PC-9 (cell line): Measurements from ENCODE around the gene YRDC. TPM values are rescaled to one million over a fixed set of nuclear protein-coding genes. Genes with fewer than 3 reads are reported as not detected.

Experiments used
- BruUV-seq: library from RNA; stranded (reverse); fragments of 400-500 nt; replicated peaks from 2 replicates; lab custom pipeline; 2021; lab: Mats Ljungman, UMichigan
- CTCF ChIA-PET: fragments of 300-600 bp; sonication (Branson Sonifier 250); formaldehyde crosslinking; loops from one replicate; lab custom pipeline; 2022; ENCODE audit warnings: antibody characterized with exemption; lab: Charles Lee
- POLR2A ChIA-PET: fragments of 300-600 bp; sonication (Branson Sonifier 250); formaldehyde crosslinking; loops from one replicate; lab custom pipeline; 2022; ENCODE audit warnings: antibody characterized with exemption; ENCODE audit not compliant: unreplicated experiment; lab: Charles Lee
- DNase-seq, 2 experiments: peaks; one replicate each; pipeline versions ENCODE4 v3.0.0 to v3.0.0-alpha.2; 2015 to 2022; ENCODE audit warnings: mixed read lengths in 1 of 2
- H2AFZ ChIP-seq: fragments of 200-600 bp; sonication (generic); 2 replicates; pipeline ENCODE4 v1.8.1; 2017; ENCODE audit warnings: antibody characterized with exemption
- H3F3A ChIP-seq: fragments of 200-600 bp; sonication (generic); 2 replicates; pipeline ENCODE4 v1.8.1; 2017; ENCODE audit warnings: antibody characterized with exemption, mild to moderate bottlenecking, low read depth; ENCODE audit not compliant: insufficient read depth
- H3K27ac ChIP-seq: fragments of 200-600 bp; sonication (generic); 2 replicates; pipeline ENCODE4 v1.6.1; 2016; ENCODE audit warnings: mixed run types
- H3K27me3 ChIP-seq: fragments of 200-600 bp; sonication (generic); 2 replicates; pipeline ENCODE4 v1.6.1; 2016; ENCODE audit warnings: low read depth, mixed run types; ENCODE audit not compliant: insufficient read depth
- H3K36me3 ChIP-seq: fragments of 200-600 bp; sonication (generic); 2 replicates; pipeline ENCODE4 v1.6.1; 2016; ENCODE audit warnings: low read depth, mixed run types
- H3K4me1 ChIP-seq: fragments of 200-600 bp; sonication (generic); replicated peaks from 2 replicates; pipeline ENCODE4 v1.6.1; 2016; ENCODE audit warnings: mixed run types; ENCODE audit not compliant: insufficient read depth
- H3K4me2 ChIP-seq: fragments of 200-600 bp; sonication (generic); 2 replicates; pipeline ENCODE4 v1.6.1; 2017; ENCODE audit warnings: mixed run types
- H3K4me3 ChIP-seq: fragments of 200-600 bp; sonication (generic); 2 replicates; pipeline ENCODE4 v1.6.1; 2016; ENCODE audit warnings: mixed run types
- H3K79me2 ChIP-seq: fragments of 200-600 bp; sonication (generic); 2 replicates; pipeline ENCODE4 v1.6.1; 2017; ENCODE audit warnings: low read depth, mixed run types
- H3K9me2 ChIP-seq: fragments of 200-600 bp; sonication (generic); 2 replicates; pipeline ENCODE4 v1.8.1; 2017; ENCODE audit warnings: mild to moderate bottlenecking; ENCODE audit not compliant: insufficient read depth
- H3K9me3 ChIP-seq: fragments of 200-600 bp; sonication (generic); 2 replicates; pipeline ENCODE4 v1.8.1; 2016; ENCODE audit warnings: low read depth; ENCODE audit not compliant: insufficient read depth
- H4K20me1 ChIP-seq: fragments of 200-600 bp; sonication (generic); 2 replicates; pipeline ENCODE4 v1.8.1; 2017; ENCODE audit not compliant: insufficient read depth
- EZH2 ChIP-seq: fragments of 200-600 bp; sonication (generic); IDR thresholded peaks from 2 replicates; pipeline ENCODE4 v1.8.0; 2017; ENCODE audit warnings: antibody characterized with exemption, low read depth
- intact Hi-C: fragments of 100-400 bp; cut with micrococcal nuclease; formaldehyde crosslinking; loops from one replicate; pipeline ENCODE4 v1.10.0; 2022; ENCODE audit not compliant: unreplicated experiment
- total RNA-seq: library from RNA; stranded (reverse); gene quantifications from 2 replicates; pipeline ENCODE4 v1.2.3, GENCODE V29; 2021
- TF ChIP-seq, protein P1 (sequence below): fragments of 200-600 bp; sonication (generic); conservative IDR thresholded peaks from 2 replicates; pipeline ENCODE4 v1.6.1; 2017; ENCODE audit warnings: mixed run types, antibody characterized with exemption, mild to moderate bottlenecking, moderate library complexity

YRDC gene
- total RNA-seq, 1 experiment from 2014 or later, result 13.2 TPM

DNA sequence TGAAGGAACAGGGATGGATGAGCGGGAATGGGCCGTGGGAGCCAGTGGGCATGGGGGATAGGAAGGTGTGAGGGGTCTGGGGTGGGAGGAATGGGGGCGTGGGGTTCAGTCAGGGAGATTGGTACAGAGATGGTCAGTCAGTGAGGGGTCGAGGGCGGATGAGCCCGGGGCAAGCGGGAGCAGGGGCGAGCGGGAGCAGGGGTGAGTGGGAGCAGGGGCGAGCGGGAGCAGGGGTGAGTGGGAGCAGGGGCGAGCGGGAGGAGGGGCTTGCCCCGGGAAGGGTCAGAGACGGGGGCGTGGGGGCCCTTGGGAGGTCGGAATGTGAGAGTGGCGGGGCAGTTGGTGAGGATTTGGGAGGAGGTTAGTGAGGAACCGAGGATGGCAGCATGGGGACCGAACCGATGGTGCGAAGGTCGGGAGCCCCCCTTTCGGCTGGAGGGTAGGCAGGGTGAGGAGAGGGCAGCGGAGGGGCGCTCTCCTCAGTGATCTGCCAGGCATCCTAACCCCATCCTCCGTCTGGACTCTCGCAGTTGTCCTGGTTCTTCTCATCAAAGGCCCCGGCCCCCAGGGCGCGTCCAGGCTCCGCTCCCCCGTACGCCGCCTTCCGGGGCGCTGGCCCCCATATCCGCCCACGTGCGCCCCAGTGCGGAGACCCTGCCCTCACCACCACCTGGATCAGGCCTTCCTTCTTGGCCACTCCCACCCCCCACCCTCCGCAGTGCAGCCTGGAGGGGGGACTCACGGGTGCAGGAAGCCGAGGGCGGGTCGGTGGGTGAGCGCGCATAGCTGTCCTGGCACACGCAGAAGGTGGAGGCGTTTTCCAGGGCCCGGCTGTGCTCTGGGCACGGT, 54.3 kb downstream of the YRDC start:
- Histone ChIP-seq H3K36me3 (no peaks in the 10 kb centered on the region), H3K4me2 (peak overlapping the region; percentile 81), H3K79me2 (no peaks in the 10 kb centered on the region), H3K9me2 (no peaks in the 10 kb centered on the region), H3K9me3 (no peaks in the 10 kb centered on the region), H2AFZ (no peak overlapping the region), H3K4me3 (peak overlapping the region; percentile 55; the same call in 1 of the 2 replicates), H3F3A (peaks cover 6% of the 10 kb centered on the region; the same call in 1 of the 2 replicates), H4K20me1 (no peaks in the 10 kb centered on the region), H3K27ac (no peak overlapping the region), H3K4me1 (no peaks in the 10 kb centered on the region), H3K27me3 (peaks cover 14% of the 10 kb centered on the region)
- BruUV-seq, result no TSS peak
- TF ChIP-seq, protein P1, sequence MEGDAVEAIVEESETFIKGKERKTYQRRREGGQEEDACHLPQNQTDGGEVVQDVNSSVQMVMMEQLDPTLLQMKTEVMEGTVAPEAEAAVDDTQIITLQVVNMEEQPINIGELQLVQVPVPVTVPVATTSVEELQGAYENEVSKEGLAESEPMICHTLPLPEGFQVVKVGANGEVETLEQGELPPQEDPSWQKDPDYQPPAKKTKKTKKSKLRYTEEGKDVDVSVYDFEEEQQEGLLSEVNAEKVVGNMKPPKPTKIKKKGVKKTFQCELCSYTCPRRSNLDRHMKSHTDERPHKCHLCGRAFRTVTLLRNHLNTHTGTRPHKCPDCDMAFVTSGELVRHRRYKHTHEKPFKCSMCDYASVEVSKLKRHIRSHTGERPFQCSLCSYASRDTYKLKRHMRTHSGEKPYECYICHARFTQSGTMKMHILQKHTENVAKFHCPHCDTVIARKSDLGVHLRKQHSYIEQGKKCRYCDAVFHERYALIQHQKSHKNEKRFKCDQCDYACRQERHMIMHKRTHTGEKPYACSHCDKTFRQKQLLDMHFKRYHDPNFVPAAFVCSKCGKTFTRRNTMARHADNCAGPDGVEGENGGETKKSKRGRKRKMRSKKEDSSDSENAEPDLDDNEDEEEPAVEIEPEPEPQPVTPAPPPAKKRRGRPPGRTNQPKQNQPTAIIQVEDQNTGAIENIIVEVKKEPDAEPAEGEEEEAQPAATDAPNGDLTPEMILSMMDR, result no peak
- no peak for TF ChIP-seq EZH2
- DNase-seq, result no peak
- CTCF ChIA-PET, result no interaction called here
- intact Hi-C loops, result loop anchor here (10.0 kb wide), 1 partner anchor 59 kb away; the partner anchor contains the start of gene CDCA8
- POLR2A ChIA-PET, result no interaction called here

Other genes starting within 250 kb of the YRDC start
- 51.3 and 51.9 TPM in 2 replicates for gene GNL2, start 212.3 kb downstream of the YRDC start, total RNA-seq
- gene RSPO1, start 173.3 kb downstream of the YRDC start, total RNA-seq, result not detected in 2 replicates
- gene CDCA8, start 115.7 kb downstream of the YRDC start, total RNA-seq, result 42.8 and 57.9 TPM in 2 replicates
- 7.6 and 12.1 TPM in 2 replicates for gene EPHA10, start 43.1 kb downstream of the YRDC start, total RNA-seq
- gene MANEAL, start 14.4 kb downstream of the YRDC start, total RNA-seq, result 11.3 and 13.1 TPM in 2 replicates
- gene C1orf122, start 418 bp downstream of the YRDC start, total RNA-seq, result 51.8 and 75.8 TPM in 2 replicates
- gene MTF1, start 51.4 kb upstream of the YRDC start, total RNA-seq, result 22.1 and 22.5 TPM in 2 replicates
- gene INPP5B, start 138.8 kb upstream of the YRDC start, total RNA-seq, result 26.7 and 28.1 TPM in 2 replicates
- 82.6 and 99.1 TPM in 2 replicates for gene SF3A3, start 181.8 kb upstream of the YRDC start, total RNA-seq
- 26.2 and 29.8 TPM in 2 replicates for gene FHL3, start 197.3 kb upstream of the YRDC start, total RNA-seq
- 21.8 and 36.4 TPM in 2 replicates for gene UTP11, start 204.5 kb upstream of the YRDC start, total RNA-seq
- gene POU3F1, start 238.6 kb upstream of the YRDC start, total RNA-seq, result not detected in 2 replicates